ENCODE data around the gene CCR7.
A peak's percentile ranks its signal among the peaks of the same experiment; 100 is the strongest.

Gene CCR7

DNA sequence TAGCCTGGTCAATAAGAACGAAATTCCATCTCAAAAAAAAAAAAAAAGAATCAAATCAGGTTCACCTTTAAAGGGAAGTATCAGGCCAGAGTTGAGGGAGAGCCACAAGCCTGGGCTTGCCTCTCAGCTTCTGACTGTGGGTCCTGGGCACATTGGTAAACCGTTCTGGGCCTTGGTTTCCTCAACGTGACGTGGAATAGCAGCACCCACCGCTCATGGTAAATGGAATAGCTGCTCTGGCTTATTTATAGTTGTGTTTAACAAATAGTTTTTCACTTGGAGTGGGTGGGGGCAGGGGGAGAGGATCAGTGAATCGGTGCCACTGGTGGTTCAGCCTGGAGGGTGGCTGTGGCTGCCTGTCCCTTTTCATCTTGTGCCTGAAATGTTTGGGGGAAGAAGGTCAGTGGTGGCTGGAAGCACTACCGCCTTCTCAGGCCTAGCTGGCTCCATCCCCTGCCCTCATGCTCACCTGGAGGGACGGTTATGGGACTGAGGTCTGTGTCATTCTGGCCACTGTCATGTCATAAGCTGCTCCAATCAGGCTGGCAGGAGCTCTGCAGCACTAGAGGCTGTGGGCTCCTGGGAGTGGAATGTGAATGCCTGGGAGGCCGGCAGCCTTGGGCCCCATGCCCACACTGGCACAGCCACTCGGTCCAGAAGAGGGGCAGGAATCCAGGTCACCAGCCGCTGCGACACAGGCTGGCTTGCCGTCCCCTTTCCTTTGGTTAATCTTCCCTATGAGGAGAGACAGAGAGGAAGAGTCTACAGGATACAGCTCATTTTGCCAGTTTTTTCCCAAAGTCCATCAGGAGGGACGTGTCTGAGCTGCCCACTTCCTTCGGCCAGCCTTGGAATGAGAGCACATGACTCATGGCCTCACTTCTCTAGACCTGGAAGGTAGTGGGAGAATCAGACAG lies 27.0 kb downstream of the CCR7 start:
- peak overlapping the region; percentile 98 for H3K27ac ChIP-seq
- H3K36me3 ChIP-seq (ENCODE audit: insufficient read depth, low read length), result no peaks in the 10 kb centered on the region
- no peak overlapping the region for H3K4me3 ChIP-seq
- H3K9me3 ChIP-seq (ENCODE audit: low read depth, low read length), result no peaks in the 10 kb centered on the region
- no peak for TF ChIP-seq POLR2AphosphoS5 (IDR thresholded peaks at IDR 0.05; ENCODE audit: borderline replicate concordance, low read depth, low read length)
- TF ChIP-seq FOXP2 (optimal IDR thresholded peaks at IDR 0.05; ENCODE audit: control extremely low read depth, extremely low read length, insufficient read depth), result no peak
- TF ChIP-seq EZH2 (IDR thresholded peaks at IDR 0.05), result no peak
- DNase-seq (ENCODE audit: low read depth, low spot score), result no peak
- peak overlapping the region; percentile 72 for H3K9ac ChIP-seq (ENCODE audit: insufficient read length)

DNA sequence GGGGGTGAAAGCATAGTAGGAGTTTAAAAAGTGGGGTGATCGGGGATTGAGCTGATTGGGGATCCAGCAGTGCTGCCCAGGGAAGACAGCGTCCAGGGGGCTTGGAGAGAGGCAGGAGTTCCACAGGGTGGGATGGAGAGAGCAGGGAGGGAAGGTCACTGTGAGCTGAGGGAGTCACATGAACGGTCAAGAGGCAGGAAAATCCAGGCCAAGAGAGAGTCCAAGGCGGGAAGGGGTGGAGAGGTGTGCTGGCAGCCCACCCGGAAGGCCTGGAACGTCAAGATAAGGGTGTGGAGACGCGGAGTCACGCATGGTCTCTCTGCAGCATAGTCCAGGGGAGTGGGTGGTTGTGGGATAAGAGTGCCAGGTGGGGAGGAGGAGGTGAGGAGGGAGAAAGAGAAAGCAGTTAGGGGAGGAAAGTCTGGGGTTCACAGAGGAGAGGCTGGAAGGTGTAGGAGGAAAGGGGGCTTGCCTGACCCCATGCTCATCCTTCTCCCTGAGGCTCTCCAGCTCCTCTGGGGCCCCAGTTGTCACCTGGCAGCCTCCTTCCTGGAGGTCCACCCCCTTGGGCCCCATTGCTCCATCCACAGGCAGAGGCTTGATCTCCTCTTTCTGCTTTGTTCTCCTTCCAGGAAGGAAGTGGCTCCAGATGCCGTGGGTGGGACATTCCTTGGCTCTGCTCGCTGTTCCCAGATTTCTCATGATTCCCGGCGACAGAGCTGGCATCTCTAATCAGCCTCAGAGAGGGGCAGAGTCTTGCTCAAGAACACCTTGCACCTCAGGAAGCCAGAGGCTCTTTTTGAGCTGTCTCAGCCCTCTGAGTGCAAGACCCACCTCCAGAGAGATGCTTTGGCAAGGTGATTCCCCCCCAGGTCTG lies 28.7 kb downstream of the CCR7 start:
- no peaks in the 10 kb centered on the region for H3K9me3 ChIP-seq (ENCODE audit: low read depth, low read length)
- TF ChIP-seq EZH2 (IDR thresholded peaks at IDR 0.05) (no peak), FOXP2 (optimal IDR thresholded peaks at IDR 0.05; ENCODE audit: control extremely low read depth, extremely low read length, insufficient read depth) (no peak)
- peak overlapping the region; percentile 98 for H3K27ac ChIP-seq
- H3K9ac ChIP-seq (ENCODE audit: insufficient read length), result no peak overlapping the region
- no peak for DNase-seq (ENCODE audit: low read depth, low spot score)
- no peaks in the 10 kb centered on the region for H3K36me3 ChIP-seq (ENCODE audit: insufficient read depth, low read length)
- no peak overlapping the region for H3K4me3 ChIP-seq

DNA sequence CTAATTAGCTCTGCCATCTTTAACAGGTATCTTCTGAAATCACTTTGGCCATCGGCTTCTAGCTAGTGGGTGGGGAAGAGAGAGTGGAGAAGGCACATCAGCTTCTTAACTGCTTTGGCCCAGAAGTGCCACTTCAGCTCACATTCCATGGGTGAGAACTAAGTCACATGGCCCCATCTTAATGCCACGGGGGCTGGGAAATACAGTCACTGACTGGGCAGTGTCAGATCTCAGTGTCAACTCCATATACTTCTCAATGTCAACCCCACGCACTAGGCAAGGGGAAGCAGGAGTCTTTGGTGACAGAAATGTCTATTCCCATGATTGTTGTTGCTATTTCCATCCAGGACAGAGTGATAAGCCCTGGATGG lies 29.4 kb downstream of the CCR7 start:
- no peak for TF ChIP-seq FOXP2 (optimal IDR thresholded peaks at IDR 0.05; ENCODE audit: control extremely low read depth, extremely low read length, insufficient read depth)
- no peak for TF ChIP-seq POLR2AphosphoS5 (IDR thresholded peaks at IDR 0.05; ENCODE audit: borderline replicate concordance, low read depth, low read length)
- TF ChIP-seq EZH2 (IDR thresholded peaks at IDR 0.05), result no peak
- Histone ChIP-seq H3K4me3 (no peak overlapping the region), H3K9me3 (ENCODE audit: low read depth, low read length) (no peaks in the 10 kb centered on the region), H3K9ac (ENCODE audit: insufficient read length) (no peak overlapping the region), H3K27ac (peak overlapping the region; percentile 98), H3K36me3 (ENCODE audit: insufficient read depth, low read length) (no peaks in the 10 kb centered on the region)
- no peak for DNase-seq (ENCODE audit: low read depth, low spot score)

DNA sequence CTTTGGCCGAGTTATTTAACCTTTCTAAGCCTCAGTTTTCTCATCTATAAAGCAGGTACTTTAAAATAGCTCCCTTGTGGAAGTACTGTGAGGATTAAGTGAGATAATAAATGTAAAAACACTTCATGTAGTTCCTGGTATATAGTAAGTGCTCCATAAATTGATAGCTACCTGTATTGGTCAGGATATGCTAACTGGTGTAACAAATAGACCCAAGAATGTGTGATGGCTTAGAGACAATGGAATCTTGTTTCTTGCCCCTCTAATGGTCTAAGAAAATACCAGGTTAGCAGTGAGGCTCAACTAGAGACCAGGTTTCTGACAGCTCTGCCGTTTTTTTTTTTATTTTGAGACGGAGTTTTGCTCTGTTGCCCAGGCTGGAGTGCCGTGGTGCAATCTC lies 29.8 kb downstream of the CCR7 start:
- TF ChIP-seq FOXP2 (optimal IDR thresholded peaks at IDR 0.05; ENCODE audit: control extremely low read depth, extremely low read length, insufficient read depth) (no peak), POLR2AphosphoS5 (IDR thresholded peaks at IDR 0.05; ENCODE audit: borderline replicate concordance, low read depth, low read length) (no peak), EZH2 (IDR thresholded peaks at IDR 0.05) (no peak)
- Histone ChIP-seq H3K9ac (ENCODE audit: insufficient read length) (no peak overlapping the region), H3K36me3 (ENCODE audit: insufficient read depth, low read length) (no peaks in the 10 kb centered on the region), H3K9me3 (ENCODE audit: low read depth, low read length) (no peaks in the 10 kb centered on the region), H3K4me3 (no peak overlapping the region), H3K27ac (peak overlapping the region; percentile 48; the same call in 1 of the 2 replicates)
- DNase-seq (ENCODE audit: low read depth, low spot score), result no peak

DNA sequence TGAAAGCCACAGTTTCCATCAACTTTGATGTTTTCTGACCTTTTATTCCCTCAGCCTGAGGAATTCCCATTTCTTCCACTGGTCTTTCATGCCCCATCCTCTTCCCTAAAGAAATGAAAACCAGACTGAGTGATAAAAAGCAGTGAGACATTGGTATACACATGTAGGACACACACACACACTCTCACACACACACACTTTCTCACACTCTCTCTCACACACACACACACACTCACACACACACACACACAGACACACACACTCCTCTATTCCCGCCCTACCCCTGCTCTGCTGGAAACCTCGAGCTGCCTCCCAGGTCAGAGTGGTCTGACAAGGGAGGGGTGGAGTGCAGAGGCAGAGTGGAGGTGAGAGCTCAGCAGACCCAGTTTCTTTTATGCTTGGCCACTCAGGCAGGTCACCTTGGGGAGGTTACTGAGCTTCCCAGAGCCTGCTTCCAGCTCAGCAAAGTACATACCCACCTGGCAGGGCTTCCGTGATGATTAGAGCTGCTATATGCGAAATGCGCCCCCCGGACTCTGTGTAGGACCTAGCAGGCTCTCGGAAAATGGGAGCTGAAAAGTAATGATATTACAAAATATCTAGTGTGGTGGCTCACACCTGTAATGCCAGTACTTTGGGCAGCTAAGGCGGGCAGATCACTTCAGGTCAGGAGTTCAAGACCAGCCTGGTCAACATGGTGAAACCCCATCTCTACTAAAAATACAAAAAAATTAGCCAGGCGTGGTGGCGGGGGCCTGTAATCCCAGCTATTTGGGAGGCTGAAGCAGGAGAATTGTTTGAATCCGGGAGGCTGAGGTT lies 30.7 kb downstream of the CCR7 start:
- DNase-seq (ENCODE audit: low read depth, low spot score), result no peak
- Histone ChIP-seq H3K36me3 (ENCODE audit: insufficient read depth, low read length) (no peaks in the 10 kb centered on the region), H3K27ac (peak overlapping the region; percentile 69), H3K9me3 (ENCODE audit: low read depth, low read length) (no peaks in the 10 kb centered on the region), H3K9ac (ENCODE audit: insufficient read length) (no peak overlapping the region), H3K4me3 (no peak overlapping the region)
- TF ChIP-seq FOXP2 (optimal IDR thresholded peaks at IDR 0.05; ENCODE audit: control extremely low read depth, extremely low read length, insufficient read depth) (no peak), EZH2 (IDR thresholded peaks at IDR 0.05) (no peak), POLR2AphosphoS5 (IDR thresholded peaks at IDR 0.05; ENCODE audit: borderline replicate concordance, low read depth, low read length) (no peak)

DNA sequence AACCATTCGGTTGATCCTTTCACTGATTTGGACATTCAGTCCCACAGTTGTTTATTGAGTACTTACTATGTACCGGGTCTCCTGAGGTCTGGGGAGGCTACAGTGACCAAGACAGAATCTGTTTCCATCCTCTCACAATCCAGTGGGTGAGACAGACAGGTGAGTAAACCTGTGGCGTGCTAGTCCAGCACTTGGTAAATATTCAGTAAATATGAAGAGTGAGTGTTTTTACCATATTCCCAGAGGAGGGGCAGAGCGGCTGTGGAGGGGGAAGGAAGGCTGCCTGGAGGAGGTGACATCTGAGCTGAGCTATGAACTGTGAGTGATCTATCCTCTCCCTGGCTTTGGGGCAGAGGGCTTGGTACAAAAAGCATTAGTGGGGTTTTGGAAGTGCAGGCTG lies 31.4 kb downstream of the CCR7 start:
- TF ChIP-seq POLR2AphosphoS5 (IDR thresholded peaks at IDR 0.05; ENCODE audit: borderline replicate concordance, low read depth, low read length) (no peak), EZH2 (IDR thresholded peaks at IDR 0.05) (no peak)
- no peak for DNase-seq (ENCODE audit: low read depth, low spot score)
- peak overlapping the region; percentile 38 for H3K9ac ChIP-seq (ENCODE audit: insufficient read length)
- peak overlapping the region; percentile 69 for H3K27ac ChIP-seq
- H3K36me3 ChIP-seq (ENCODE audit: insufficient read depth, low read length), result no peaks in the 10 kb centered on the region
- H3K9me3 ChIP-seq (ENCODE audit: low read depth, low read length), result no peaks in the 10 kb centered on the region
- H3K4me3 ChIP-seq, result no peak overlapping the region; the same call in 1 of the 2 replicates

DNA sequence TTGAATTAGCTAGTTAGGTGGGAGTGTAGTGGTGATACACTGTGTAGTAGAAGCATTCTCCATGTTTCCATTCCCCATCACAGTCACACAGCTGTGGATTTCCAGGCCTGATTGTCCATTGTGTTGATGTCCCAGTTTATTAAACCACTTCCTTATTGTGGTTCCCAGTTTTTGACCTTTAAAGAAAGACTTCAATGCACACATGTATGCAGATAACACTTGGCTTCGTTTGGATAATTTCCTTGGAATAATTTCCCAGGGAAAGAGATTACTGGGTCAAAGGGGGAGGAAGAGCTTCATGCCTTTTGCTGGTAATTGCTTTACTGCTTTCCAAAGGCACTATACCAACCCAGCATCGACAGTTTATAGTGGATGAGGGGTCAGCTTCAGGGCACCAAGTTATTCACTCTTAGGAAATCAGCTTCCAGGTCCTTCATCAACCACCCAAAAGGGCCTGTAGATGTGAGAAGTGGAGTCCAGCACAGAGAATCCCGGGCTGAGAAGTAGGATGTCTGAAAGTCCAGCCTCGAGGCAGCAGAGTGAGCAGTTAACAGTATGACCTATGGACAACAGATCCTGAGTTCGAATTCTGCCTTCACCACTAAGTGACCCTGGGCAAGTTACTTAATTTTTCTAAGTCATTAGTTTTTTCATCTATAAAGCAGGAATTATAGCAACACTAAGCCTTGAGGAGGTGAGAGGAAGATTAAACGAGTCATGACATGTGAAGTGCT lies 32.6 kb downstream of the CCR7 start:
- no peak overlapping the region for H3K4me3 ChIP-seq
- no peak for TF ChIP-seq EZH2 (IDR thresholded peaks at IDR 0.05)
- TF ChIP-seq FOXP2 (optimal IDR thresholded peaks at IDR 0.05; ENCODE audit: control extremely low read depth, extremely low read length, insufficient read depth), result no peak
- no peak for TF ChIP-seq POLR2AphosphoS5 (IDR thresholded peaks at IDR 0.05; ENCODE audit: borderline replicate concordance, low read depth, low read length)
- DNase-seq (ENCODE audit: low read depth, low spot score), result no peak
- no peaks in the 10 kb centered on the region for H3K9me3 ChIP-seq (ENCODE audit: low read depth, low read length)
- no peak overlapping the region for H3K27ac ChIP-seq
- H3K36me3 ChIP-seq (ENCODE audit: insufficient read depth, low read length), result no peaks in the 10 kb centered on the region
- no peak overlapping the region for H3K9ac ChIP-seq (ENCODE audit: insufficient read length)

All from SK-N-MC (cell line).